ENCODE data around the gene CES2. TPM values are rescaled to one million over a fixed set of nuclear protein-coding genes. Genes with fewer than 3 reads are reported as not detected.
A peak's percentile ranks its signal among the peaks of the same experiment; 100 is the strongest.

The CES2 gene
- total RNA-seq, 1 experiment from 2014 or later, result 35.4 TPM

- H4K20me1 ChIP-seq (ENCODE audit: insufficient read depth), result no peaks in the 10 kb centered on the region
- no TSS peak for BruUV-seq (replicated peaks)
- DNase-seq (ENCODE audit: low read depth, low spot score) (peak; percentile 60), ATAC-seq (peak; percentile 97)
- no peak overlapping the region for H3K27ac ChIP-seq (ENCODE audit: low read depth, low read length)
- ChIA-PET RAD21 (ENCODE audit: low non-redundant PET in 1 of 2, low total read pairs in 2 of 2, uncharacterized antibody in 2 of 2, unreplicated experiment in 2 of 2) (no interaction called here), CTCF (no interaction called here), POLR2A (no interaction called here)
- no peaks in the 10 kb centered on the region for H3K36me3 ChIP-seq (ENCODE audit: control insufficient read depth in 1 of 2, insufficient read depth in 2 of 2, low read length in 2 of 2)
- TF ChIP-seq MAX (IDR thresholded peaks at IDR 0.05), result no peak
- no peak for TF ChIP-seq TCF7L2 (IDR thresholded peaks at IDR 0.05; ENCODE audit: borderline replicate concordance, extremely low read depth, insufficient read depth, insufficient read length)
- TF ChIP-seq POLR2A (IDR thresholded peaks at IDR 0.05; ENCODE audit: borderline replicate concordance, extremely low read depth, insufficient read depth, insufficient read length), result no peak
- no peak for TF ChIP-seq FOSL1 (IDR thresholded peaks at IDR 0.05; ENCODE audit: low read depth)
- peak; percentile 99 for TF ChIP-seq RAD21 (IDR thresholded peaks at IDR 0.05; ENCODE audit: low read depth)
- no peak for TF ChIP-seq SP1 (IDR thresholded peaks at IDR 0.05; ENCODE audit: low read depth)
- TF ChIP-seq CTCF (IDR thresholded peaks at IDR 0.05 in 2 of 3, conservative IDR thresholded peaks at IDR 0.05 in 1 of 3; ENCODE audit: borderline replicate concordance in 1 of 3, insufficient read depth in 1 of 3, low read depth in 2 of 3, low read length in 2 of 3), result peak; percentile 92 to 97 (median 94)
- H3K9me2 ChIP-seq (ENCODE audit: insufficient read depth), result no peaks in the 10 kb centered on the region
- intact Hi-C loops (cut with micrococcal nuclease), result loop anchor here (1.0 to 2.0 kb wide), 4 partner anchors 38 to 208 kb away; no protein-coding TSS in a partner anchor
- H3K9ac ChIP-seq (ENCODE audit: low read length), result no peak overlapping the region
- H3K27me3 ChIP-seq (ENCODE audit: insufficient read depth, low read length), result no peaks in the 10 kb centered on the region
- no peak overlapping the region for H2AFZ ChIP-seq (ENCODE audit: low read depth, low read length, poor library complexity, severe bottlenecking)
- no peaks in the 10 kb centered on the region for H3K79me2 ChIP-seq (ENCODE audit: insufficient read depth, low read length)
- no peaks in the 10 kb centered on the region for H3K9me3 ChIP-seq (ENCODE audit: control insufficient read depth in 1 of 2, insufficient read depth in 1 of 2, low read depth in 1 of 2, low read length in 2 of 2)
- H3K4me3 ChIP-seq (replicated peaks in 1 of 2; ENCODE audit: low read depth in 1 of 2, low read length in 2 of 2), result no peak overlapping the region
- peaks cover 15 to 34% of the 10 kb centered on the region in 2 experiments for H3K4me1 ChIP-seq (ENCODE audit: control insufficient read depth in 1 of 2, insufficient read depth in 2 of 2, low read length in 2 of 2)
- peak overlapping the region; percentile 33; the same call in 1 of the 2 replicates for H3K4me2 ChIP-seq (ENCODE audit: low read length)
Observed at GRCh38 chr16:66977341-66978113, 42.2 kb downstream of the CES2 start.

Data from HCT116 (cell line).